ENCODE results near the gene ITPRIP. TPM values are rescaled to one million over a fixed set of nuclear protein-coding genes. Genes with fewer than 3 reads are reported as not detected.

Gene ITPRIP
- total and polyA plus RNA-seq, 2 of the 8 experiments (the other 6 are each of a cell fraction or from before 2014, with no cell fraction given): 15.3 to 16.9 TPM

DNA sequence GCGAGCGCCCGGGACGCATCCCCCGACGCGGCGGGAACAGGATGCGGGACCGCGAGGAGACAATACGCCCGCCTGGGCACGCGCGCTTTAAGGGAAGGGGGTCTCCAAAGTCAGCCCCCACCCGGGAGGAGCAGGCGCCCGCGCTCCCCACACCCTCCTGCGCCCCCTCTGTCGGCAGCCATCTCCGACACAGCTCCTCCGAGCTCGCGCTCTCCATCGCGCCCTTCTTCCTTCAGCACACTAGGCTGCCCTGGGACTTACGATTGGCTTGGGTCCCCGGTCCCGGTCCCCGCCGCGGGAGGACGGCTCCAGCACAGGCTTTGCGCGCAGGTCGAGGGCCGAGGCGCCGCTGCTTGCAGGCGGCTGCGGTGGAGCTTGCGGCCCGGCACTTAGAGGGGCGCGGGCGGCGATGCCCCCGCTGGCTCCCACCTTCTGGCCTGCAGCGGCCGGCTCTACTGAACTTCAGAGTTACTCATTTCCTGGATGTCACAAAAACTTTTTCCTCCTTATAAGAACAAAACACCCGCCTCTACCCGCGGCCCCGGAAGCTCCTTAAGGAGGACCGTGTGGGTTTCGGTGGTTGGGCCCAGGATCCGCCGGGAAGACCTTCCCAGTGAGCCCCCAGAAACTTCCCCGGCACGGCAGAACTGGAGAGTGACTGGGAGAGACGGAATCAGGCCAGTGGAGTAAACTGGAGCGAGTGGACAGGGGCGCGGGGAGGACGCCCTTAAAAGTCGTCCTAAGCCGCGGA, at the start of gene ITPRIP (continued):
- TF ChIP-seq KDM4A (IDR thresholded peaks at IDR 0.05; ENCODE audit: low read depth, low read length, severe bottlenecking) (peak; percentile 76), TAF7 (optimal IDR thresholded peaks at IDR 0.05; ENCODE audit: borderline replicate concordance, low read depth, low read length) (peak; percentile 62), SUZ12 (IDR thresholded peaks at IDR 0.05; ENCODE audit: low read length) (no peak), FOSL1 (IDR thresholded peaks at IDR 0.05; ENCODE audit: insufficient read depth, low read depth, low read length) (no peak), CBX5 (IDR thresholded peaks at IDR 0.05; ENCODE audit: low read depth, low read length) (no peak), BACH1 (IDR thresholded peaks at IDR 0.05; ENCODE audit: low read length) (no peak)

Measured in H1 (cell line).